HepG2 (cell line): ENCODE measurements around the gene STMN1. TPM values are rescaled to one million over a fixed set of nuclear protein-coding genes. Genes with fewer than 3 reads are reported as not detected.
A peak's percentile ranks its signal among the peaks of the same experiment; 100 is the strongest.

Experiments used
- DNMT3B ChIP-seq: conservative IDR thresholded peaks from 2 replicates; pipeline ENCODE4 v1.6.1; 2016; ENCODE audit warnings: missing biosample characterization, control low read depth
- FLYWCH1 ChIP-seq: sonication (generic); formaldehyde crosslinking; IDR thresholded peaks from 2 replicates; pipeline ENCODE4 v1.8.1; 2023; ENCODE audit warnings: mild to moderate bottlenecking, missing genetic modification reagents
- MXI1 ChIP-seq: IDR thresholded peaks from 3 replicates; pipeline ENCODE4 v1.6.1; 2012; ENCODE audit warnings: low read depth, low read length, inconsistent platforms, borderline replicate concordance
- PHF20 ChIP-seq: sonication (generic); formaldehyde crosslinking; IDR thresholded peaks from 2 replicates; pipeline ENCODE4 v1.5.0; 2020; ENCODE audit warnings: mild to moderate bottlenecking, missing genetic modification reagents
- SMARCC2 ChIP-seq: fragments of 450-650 bp; IDR thresholded peaks from 2 replicates; pipeline ENCODE4 v1.6.1; 2017; ENCODE audit warnings: antibody characterized with exemption, mild to moderate bottlenecking
- SP4 ChIP-seq: sonication (generic); formaldehyde crosslinking; IDR thresholded peaks from 2 replicates; pipeline ENCODE4 v1.8.1; 2023; ENCODE audit warnings: mild to moderate bottlenecking, missing genetic modification reagents
- SPEN ChIP-seq: sonication (generic); formaldehyde crosslinking; IDR thresholded peaks from 2 replicates; pipeline ENCODE4 v1.5.1; 2020; ENCODE audit warnings: low read depth, mild to moderate bottlenecking, missing genetic modification reagents
- TSC22D2 ChIP-seq: sonication (generic); formaldehyde crosslinking; IDR thresholded peaks from 2 replicates; pipeline ENCODE4 v1.5.1; 2020; ENCODE audit warnings: missing genetic modification reagents, mild to moderate bottlenecking, borderline replicate concordance
- XBP1 ChIP-seq: sonication (generic); formaldehyde crosslinking; IDR thresholded peaks from 2 replicates; pipeline ENCODE4 v1.5.0; 2020; ENCODE audit warnings: missing genetic modification reagents
- ZMYM2 ChIP-seq: sonication (generic); formaldehyde crosslinking; IDR thresholded peaks from 2 replicates; pipeline ENCODE4 v1.8.0; 2022; ENCODE audit warnings: mild to moderate bottlenecking, missing genetic modification reagents
- ZMYM4 ChIP-seq: sonication (generic); formaldehyde crosslinking; IDR thresholded peaks from 2 replicates; pipeline ENCODE4 v1.8.1; 2023; ENCODE audit warnings: mild to moderate bottlenecking, missing genetic modification reagents
- ZNF550 ChIP-seq: sonication (generic); formaldehyde crosslinking; IDR thresholded peaks from 2 replicates; pipeline ENCODE4 v1.4.0; 2020; ENCODE audit warnings: mild to moderate bottlenecking, missing genetic modification reagents, borderline replicate concordance
- ZNF557 ChIP-seq: sonication (generic); formaldehyde crosslinking; IDR thresholded peaks from 2 replicates; pipeline ENCODE4 v1.4.0; 2020; ENCODE audit warnings: missing genetic modification reagents
- ZNF782 ChIP-seq: sonication (generic); formaldehyde crosslinking; IDR thresholded peaks from 2 replicates; pipeline ENCODE4 v1.4.0; 2020; ENCODE audit warnings: missing genetic modification reagents, mild to moderate bottlenecking, borderline replicate concordance
- ZNF879 ChIP-seq: sonication (generic); formaldehyde crosslinking; IDR thresholded peaks from 2 replicates; pipeline ENCODE4 v1.8.1; 2023; ENCODE audit warnings: missing genetic modification reagents
- polyA plus RNA-seq, 8 experiments: library from polyadenylated mRNA; depleted of rRNA in 3 of 8; stranded (reverse) in 7 of 8; unstranded in 1 of 8; fragments of >200 nt; fragmentation: Illumina TruSeq in 4 of 8; extraction: Trizol in 4 of 8; gene quantifications; 2 replicates each; pipeline versions ENCODE4 v1.2.1 to v1.2.3, GENCODE V29; 2011 to 2016; ENCODE audit warnings: low read depth in 4 of 8, missing spikeins in 1 of 8, mixed read lengths in 1 of 8; ENCODE audit not compliant: insufficient read depth in 1 of 8
- total RNA-seq, 5 experiments: library from RNA; depleted of rRNA; stranded (reverse); fragments of >200 nt; fragmentation: Illumina TruSeq; extraction: Trizol; gene quantifications; 2 replicates each; pipeline ENCODE4 v1.2.3, GENCODE V29; 2016; ENCODE audit warnings: low read depth in 1 of 5
- TF ChIP-seq, protein P1 (sequence below): sonication (generic); formaldehyde crosslinking; IDR thresholded peaks from 2 replicates; pipeline ENCODE4 v1.4.0; 2020; ENCODE audit warnings: missing genetic modification reagents
- TF ChIP-seq, protein P2 (sequence below): sonication (generic); formaldehyde crosslinking; IDR thresholded peaks from 2 replicates; pipeline ENCODE4 v1.4.0; 2020; ENCODE audit warnings: missing genetic modification reagents, borderline replicate concordance
- TF ChIP-seq, protein P3 (sequence below): sonication (generic); formaldehyde crosslinking; IDR thresholded peaks from 2 replicates; pipeline ENCODE4 v1.5.0; 2020; ENCODE audit warnings: mild to moderate bottlenecking, missing genetic modification reagents, borderline replicate concordance

Gene STMN1
- total and polyA plus RNA-seq, 2 of the 13 experiments (the other 11 are each of a cell fraction or from before 2014, with no cell fraction given) = 45.9 to 409 TPM

DNA sequence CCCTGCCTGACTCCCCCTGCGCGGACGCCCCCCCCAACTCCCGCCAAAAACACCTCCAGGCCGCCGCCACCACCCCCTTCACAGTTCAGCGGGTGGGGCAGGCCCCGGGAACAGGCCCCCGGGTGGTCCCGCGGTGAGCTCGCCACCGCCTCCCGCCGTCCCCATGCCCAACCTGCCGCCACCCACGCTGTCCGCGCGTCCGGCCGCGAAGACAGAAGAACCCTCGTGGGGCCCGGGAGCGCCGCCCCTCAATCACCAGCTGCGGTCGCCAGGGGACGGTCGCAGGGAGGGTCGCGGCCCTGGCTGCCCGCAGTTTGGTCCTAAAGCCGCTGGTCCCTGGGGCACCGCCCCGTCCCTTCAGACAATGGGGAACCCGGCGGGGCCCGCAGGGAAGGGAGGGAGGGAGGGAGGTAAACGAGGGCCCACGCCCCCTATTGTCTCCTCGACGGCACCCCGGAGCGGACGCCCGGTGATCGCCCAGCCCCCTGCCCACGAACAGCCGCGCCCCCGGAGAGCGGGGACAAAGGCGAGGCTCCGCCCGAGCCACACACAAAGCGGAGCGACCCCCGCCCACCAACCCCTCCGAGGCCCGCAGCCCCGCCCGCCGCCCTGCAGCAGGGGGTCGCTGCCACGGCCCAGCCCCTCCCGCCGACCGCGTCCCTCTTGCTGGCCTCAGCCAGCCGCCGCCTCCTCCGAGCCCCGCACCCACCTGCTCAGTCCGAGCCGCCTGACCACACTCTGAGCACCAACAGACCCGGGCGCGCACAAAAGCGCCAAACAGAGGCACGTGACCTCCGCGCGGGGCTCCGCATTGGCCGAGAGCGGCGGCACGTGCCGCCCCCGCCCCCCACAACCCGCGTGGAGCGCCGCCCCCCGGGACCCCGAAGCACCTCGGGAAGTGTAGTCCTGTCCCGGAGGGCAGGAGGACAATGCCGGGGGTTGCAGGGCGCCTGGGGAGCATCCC lies at the start of gene STMN1 (continued):
- TF ChIP-seq, protein P1, sequence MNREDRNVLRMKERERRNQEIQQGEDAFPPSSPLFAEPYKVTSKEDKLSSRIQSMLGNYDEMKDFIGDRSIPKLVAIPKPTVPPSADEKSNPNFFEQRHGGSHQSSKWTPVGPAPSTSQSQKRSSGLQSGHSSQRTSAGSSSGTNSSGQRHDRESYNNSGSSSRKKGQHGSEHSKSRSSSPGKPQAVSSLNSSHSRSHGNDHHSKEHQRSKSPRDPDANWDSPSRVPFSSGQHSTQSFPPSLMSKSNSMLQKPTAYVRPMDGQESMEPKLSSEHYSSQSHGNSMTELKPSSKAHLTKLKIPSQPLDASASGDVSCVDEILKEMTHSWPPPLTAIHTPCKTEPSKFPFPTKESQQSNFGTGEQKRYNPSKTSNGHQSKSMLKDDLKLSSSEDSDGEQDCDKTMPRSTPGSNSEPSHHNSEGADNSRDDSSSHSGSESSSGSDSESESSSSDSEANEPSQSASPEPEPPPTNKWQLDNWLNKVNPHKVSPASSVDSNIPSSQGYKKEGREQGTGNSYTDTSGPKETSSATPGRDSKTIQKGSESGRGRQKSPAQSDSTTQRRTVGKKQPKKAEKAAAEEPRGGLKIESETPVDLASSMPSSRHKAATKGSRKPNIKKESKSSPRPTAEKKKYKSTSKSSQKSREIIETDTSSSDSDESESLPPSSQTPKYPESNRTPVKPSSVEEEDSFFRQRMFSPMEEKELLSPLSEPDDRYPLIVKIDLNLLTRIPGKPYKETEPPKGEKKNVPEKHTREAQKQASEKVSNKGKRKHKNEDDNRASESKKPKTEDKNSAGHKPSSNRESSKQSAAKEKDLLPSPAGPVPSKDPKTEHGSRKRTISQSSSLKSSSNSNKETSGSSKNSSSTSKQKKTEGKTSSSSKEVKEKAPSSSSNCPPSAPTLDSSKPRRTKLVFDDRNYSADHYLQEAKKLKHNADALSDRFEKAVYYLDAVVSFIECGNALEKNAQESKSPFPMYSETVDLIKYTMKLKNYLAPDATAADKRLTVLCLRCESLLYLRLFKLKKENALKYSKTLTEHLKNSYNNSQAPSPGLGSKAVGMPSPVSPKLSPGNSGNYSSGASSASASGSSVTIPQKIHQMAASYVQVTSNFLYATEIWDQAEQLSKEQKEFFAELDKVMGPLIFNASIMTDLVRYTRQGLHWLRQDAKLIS = no peak
- no peak for TF ChIP-seq TSC22D2 (CRISPR knock-in tag)
- TF ChIP-seq, protein P2, sequence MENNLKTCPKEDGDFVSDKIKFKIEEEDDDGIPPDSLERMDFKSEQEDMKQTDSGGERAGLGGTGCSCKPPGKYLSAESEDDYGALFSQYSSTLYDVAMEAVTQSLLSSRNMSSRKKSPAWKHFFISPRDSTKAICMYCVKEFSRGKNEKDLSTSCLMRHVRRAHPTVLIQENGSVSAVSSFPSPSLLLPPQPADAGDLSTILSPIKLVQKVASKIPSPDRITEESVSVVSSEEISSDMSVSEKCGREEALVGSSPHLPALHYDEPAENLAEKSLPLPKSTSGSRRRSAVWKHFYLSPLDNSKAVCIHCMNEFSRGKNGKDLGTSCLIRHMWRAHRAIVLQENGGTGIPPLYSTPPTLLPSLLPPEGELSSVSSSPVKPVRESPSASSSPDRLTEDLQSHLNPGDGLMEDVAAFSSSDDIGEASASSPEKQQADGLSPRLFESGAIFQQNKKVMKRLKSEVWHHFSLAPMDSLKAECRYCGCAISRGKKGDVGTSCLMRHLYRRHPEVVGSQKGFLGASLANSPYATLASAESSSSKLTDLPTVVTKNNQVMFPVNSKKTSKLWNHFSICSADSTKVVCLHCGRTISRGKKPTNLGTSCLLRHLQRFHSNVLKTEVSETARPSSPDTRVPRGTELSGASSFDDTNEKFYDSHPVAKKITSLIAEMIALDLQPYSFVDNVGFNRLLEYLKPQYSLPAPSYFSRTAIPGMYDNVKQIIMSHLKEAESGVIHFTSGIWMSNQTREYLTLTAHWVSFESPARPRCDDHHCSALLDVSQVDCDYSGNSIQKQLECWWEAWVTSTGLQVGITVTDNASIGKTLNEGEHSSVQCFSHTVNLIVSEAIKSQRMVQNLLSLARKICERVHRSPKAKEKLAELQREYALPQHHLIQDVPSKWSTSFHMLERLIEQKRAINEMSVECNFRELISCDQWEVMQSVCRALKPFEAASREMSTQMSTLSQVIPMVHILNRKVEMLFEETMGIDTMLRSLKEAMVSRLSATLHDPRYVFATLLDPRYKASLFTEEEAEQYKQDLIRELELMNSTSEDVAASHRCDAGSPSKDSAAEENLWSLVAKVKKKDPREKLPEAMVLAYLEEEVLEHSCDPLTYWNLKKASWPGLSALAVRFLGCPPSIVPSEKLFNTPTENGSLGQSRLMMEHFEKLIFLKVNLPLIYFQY (CRISPR knock-in tag) = no peak
- TF ChIP-seq PHF20 = no peak
- no peak for TF ChIP-seq FLYWCH1
- TF ChIP-seq DNMT3B = no peak
- TF ChIP-seq ZNF879 = no peak
- no peak; the same call in 2 of the 3 replicates for TF ChIP-seq MXI1
- peak; percentile 34 for TF ChIP-seq SPEN (CRISPR knock-in tag)
- no peak for TF ChIP-seq XBP1 (CRISPR knock-in tag)
- TF ChIP-seq SMARCC2 = no peak
- TF ChIP-seq ZNF782 (CRISPR knock-in tag) = no peak
- TF ChIP-seq ZNF550 (CRISPR knock-in tag) = no peak
- TF ChIP-seq, protein P3, sequence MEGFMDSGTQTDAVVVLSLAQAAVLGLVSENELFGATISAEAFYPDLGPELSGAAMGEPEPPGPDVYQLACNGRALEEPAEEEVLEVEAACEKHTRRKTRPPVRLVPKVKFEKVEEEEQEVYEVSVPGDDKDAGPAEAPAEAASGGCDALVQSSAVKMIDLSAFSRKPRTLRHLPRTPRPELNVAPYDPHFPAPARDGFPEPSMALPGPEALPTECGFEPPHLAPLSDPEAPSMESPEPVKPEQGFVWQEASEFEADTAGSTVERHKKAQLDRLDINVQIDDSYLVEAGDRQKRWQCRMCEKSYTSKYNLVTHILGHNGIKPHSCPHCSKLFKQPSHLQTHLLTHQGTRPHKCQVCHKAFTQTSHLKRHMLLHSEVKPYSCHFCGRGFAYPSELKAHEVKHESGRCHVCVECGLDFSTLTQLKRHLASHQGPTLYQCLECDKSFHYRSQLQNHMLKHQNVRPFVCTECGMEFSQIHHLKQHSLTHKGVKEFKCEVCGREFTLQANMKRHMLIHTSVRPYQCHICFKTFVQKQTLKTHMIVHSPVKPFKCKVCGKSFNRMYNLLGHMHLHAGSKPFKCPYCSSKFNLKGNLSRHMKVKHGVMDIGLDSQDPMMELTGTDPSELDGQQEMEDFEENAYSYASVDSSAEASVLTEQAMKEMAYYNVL (CRISPR knock-in tag) = no peak
- TF ChIP-seq ZMYM4 (CRISPR knock-in tag) = peak; percentile 33; the same call in 1 of the 2 replicates
- no peak for TF ChIP-seq ZMYM2
- peak; percentile 79 for TF ChIP-seq SP4 (CRISPR knock-in tag)
- TF ChIP-seq ZNF557 (CRISPR knock-in tag) = no peak
